ENCODE results near the gene ELMOD2.
"Not testable (repeated sequence)": the region's sequence is repeated elsewhere in the genome, so short reads cannot be mapped to it uniquely, and the experiment has no call there.

Gene ELMOD2

GRCh38 chr4:140499391-140499790 is 24.6 kb upstream of the ELMOD2 start:
- Histone ChIP-seq H3K4me3 (ENCODE audit: low read depth in 1 of 2, low read length in 1 of 2) (no peak overlapping the region), H3K27ac (no peak overlapping the region), H3K27me3 (peaks cover 98% of the 10 kb centered on the region), H3K36me3 (no peaks in the 10 kb centered on the region), H3K4me1 (ENCODE audit: control insufficient read depth in 1 of 2, insufficient read depth in 1 of 2, low read depth in 1 of 2, low read length in 1 of 2) (peaks cover 0 to 7% of the 10 kb centered on the region in 2 experiments), H3K9me3 (no peaks in the 10 kb centered on the region)
- TF ChIP-seq CTCF (IDR thresholded peaks at IDR 0.05), result no peak

GRCh38 chr4:140504261-140504660 is 19.7 kb upstream of the ELMOD2 start:
- H3K27ac ChIP-seq, result no peak overlapping the region
- no peak overlapping the region for H3K4me3 ChIP-seq (ENCODE audit: low read depth in 1 of 2, low read length in 1 of 2)
- H3K36me3 ChIP-seq, result no peaks in the 10 kb centered on the region
- peaks cover 50% of the 10 kb centered on the region for H3K27me3 ChIP-seq
- no peaks in the 10 kb centered on the region for H3K9me3 ChIP-seq
- no peaks in the 10 kb centered on the region for H3K4me1 ChIP-seq (ENCODE audit: control insufficient read depth in 1 of 2, insufficient read depth in 1 of 2, low read depth in 1 of 2, low read length in 1 of 2)
- TF ChIP-seq CTCF (IDR thresholded peaks at IDR 0.05), result no peak

- H3K9me3 ChIP-seq; H3K36me3 ChIP-seq; H3K4me1 ChIP-seq (ENCODE audit: control insufficient read depth in 1 of 2, insufficient read depth in 1 of 2, low read depth in 1 of 2, low read length in 1 of 2); H3K27ac ChIP-seq; H3K4me3 ChIP-seq (ENCODE audit: low read depth in 1 of 2, low read length in 1 of 2): not testable (repeated sequence)
- H3K27me3 ChIP-seq, result peaks cover 25% of the 10 kb centered on the region
These were observed 10.2 kb upstream of the ELMOD2 start for GRCh38 chr4:140513765-140514164.

GRCh38 chr4:140515423-140515822 is 8.5 kb upstream of the ELMOD2 start:
- H3K27me3 ChIP-seq, result peaks cover 25% of the 10 kb centered on the region
- no peaks in the 10 kb centered on the region for H3K36me3 ChIP-seq
- H3K4me1 ChIP-seq (ENCODE audit: control insufficient read depth in 1 of 2, insufficient read depth in 1 of 2, low read depth in 1 of 2, low read length in 1 of 2), result no peaks in the 10 kb centered on the region
- no peaks in the 10 kb centered on the region for H3K9me3 ChIP-seq
- H3K4me3 ChIP-seq (ENCODE audit: low read depth in 1 of 2, low read length in 1 of 2), result no peak overlapping the region
- H3K27ac ChIP-seq, result no peak overlapping the region
- no peak for TF ChIP-seq CTCF (IDR thresholded peaks at IDR 0.05)

- Histone ChIP-seq H3K9me3 (no peaks in the 10 kb centered on the region), H3K4me1 (ENCODE audit: control insufficient read depth in 1 of 2, insufficient read depth in 1 of 2, low read depth in 1 of 2, low read length in 1 of 2) (peaks cover 16% of the 10 kb centered on the region in 2 experiments), H3K36me3 (peaks cover 8% of the 10 kb centered on the region), H3K4me3 (ENCODE audit: low read depth in 1 of 2, low read length in 1 of 2) (peak overlapping the region; percentile 93 to 97), H3K27ac (peak overlapping the region; percentile 88), H3K27me3 (no peaks in the 10 kb centered on the region)
- no peak for TF ChIP-seq CTCF (IDR thresholded peaks at IDR 0.05)
These were observed 555 bp upstream of the ELMOD2 start for GRCh38 chr4:140523370-140523856.

- Histone ChIP-seq H3K4me1 (ENCODE audit: control insufficient read depth in 1 of 2, insufficient read depth in 1 of 2, low read depth in 1 of 2, low read length in 1 of 2) (peaks cover 7 to 9% of the 10 kb centered on the region in 2 experiments), H3K27ac (no peak overlapping the region), H3K36me3 (peaks cover 17% of the 10 kb centered on the region), H3K27me3 (no peaks in the 10 kb centered on the region), H3K9me3 (no peaks in the 10 kb centered on the region), H3K4me3 (ENCODE audit: low read depth in 1 of 2, low read length in 1 of 2) (no peak overlapping the region)
- no peak for TF ChIP-seq CTCF (IDR thresholded peaks at IDR 0.05)
These were observed 5.5 kb downstream of the ELMOD2 start for GRCh38 chr4:140529434-140529833.
